H1 (cell line): ENCODE results near the gene TBX5. TPM values are rescaled to one million over a fixed set of nuclear protein-coding genes. Genes with fewer than 3 reads are reported as not detected.

Experiments
- HDAC6 ChIP-seq: IDR thresholded peaks from one replicate; pipeline ENCODE4 v1.7.1; 2012; ENCODE audit warnings: low read depth, mild to moderate bottlenecking, inconsistent platforms, low read length, moderate library complexity
- RNF2 ChIP-seq: fragments of 200-900, 300-1000 bp; sonication (generic); IDR thresholded peaks from 2 replicates; pipeline ENCODE4 v1.7.1; 2016; ENCODE audit warnings: borderline replicate concordance, low read depth, mild to moderate bottlenecking, antibody characterized with exemption, low read length; ENCODE audit not compliant: poor library complexity, severe bottlenecking; ENCODE audit errors: missing control alignments
- SIX5 ChIP-seq: IDR thresholded peaks from 2 replicates; pipeline ENCODE4 v1.6.1; 2011; ENCODE audit warnings: mild to moderate bottlenecking, low read depth, low read length
- SP2 ChIP-seq: IDR thresholded peaks from 2 replicates; pipeline ENCODE4 v1.6.1; 2012; ENCODE audit warnings: mild to moderate bottlenecking, low read length, inconsistent platforms
- ZNF274 ChIP-seq: IDR thresholded peaks from 2 replicates; pipeline ENCODE4 v1.7.0; 2012; ENCODE audit warnings: low read length, borderline replicate concordance; ENCODE audit errors: extremely low read depth
- polyA plus RNA-seq, 7 experiments: library from polyadenylated mRNA; depleted of rRNA in 3 of 7; stranded (reverse) in 5 of 7; unstranded in 2 of 7; fragments of >200 nt in 5 of 7; fragments of 200-250 nt in 2 of 7; gene quantifications; 1 replicate in 5 of 7; 2 replicates in 1 of 7; 4 replicates in 1 of 7; pipeline versions ENCODE4 v1.2.1 to v1.2.3, GENCODE V29; 2011 to 2013; ENCODE audit warnings: missing spikeins in 2 of 7, mixed read lengths in 2 of 7
- total RNA-seq: library from RNA; stranded (reverse); fragmentation: NEBNext Ultra II Directional; extraction: Animal tissue kit (Norgen Biotek cat#: 25700); gene quantifications from 2 replicates; pipeline ENCODE4 v1.2.1, GENCODE V29; 2021
- TF ChIP-seq, protein P1 (sequence below): IDR thresholded peaks from 2 replicates; pipeline ENCODE4 v1.6.1; 2011; ENCODE audit warnings: low read length, improper control_type of control experiment

TBX5 gene
- total and polyA plus RNA-seq, 2 of the 8 experiments (the other 6 are each of a cell fraction or from before 2014, with no cell fraction given), result 0.05 TPM; not detected in 1

DNA sequence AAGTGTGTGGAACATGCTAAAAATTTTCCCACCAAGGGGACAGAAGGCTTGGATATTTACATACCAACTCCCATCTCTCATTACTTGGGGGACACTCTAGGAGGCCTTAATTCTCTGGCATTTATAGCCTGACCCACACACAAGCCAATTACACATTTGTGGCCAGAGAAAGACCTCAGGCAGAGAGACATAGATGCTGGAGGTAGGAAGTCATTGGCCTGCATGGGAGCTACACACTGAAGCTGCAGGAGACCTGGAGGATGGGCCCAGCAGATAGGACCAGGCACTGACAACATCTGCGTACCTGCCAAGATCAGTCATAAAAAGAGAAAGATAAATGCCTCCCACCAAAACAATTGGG, 61.7 kb downstream of the TBX5 start (continued):
- TF ChIP-seq, protein P1, sequence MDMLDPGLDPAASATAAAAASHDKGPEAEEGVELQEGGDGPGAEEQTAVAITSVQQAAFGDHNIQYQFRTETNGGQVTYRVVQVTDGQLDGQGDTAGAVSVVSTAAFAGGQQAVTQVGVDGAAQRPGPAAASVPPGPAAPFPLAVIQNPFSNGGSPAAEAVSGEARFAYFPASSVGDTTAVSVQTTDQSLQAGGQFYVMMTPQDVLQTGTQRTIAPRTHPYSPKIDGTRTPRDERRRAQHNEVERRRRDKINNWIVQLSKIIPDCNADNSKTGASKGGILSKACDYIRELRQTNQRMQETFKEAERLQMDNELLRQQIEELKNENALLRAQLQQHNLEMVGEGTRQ, result no peak
- TF ChIP-seq RNF2 (no peak), ZNF274 (no peak), SP2 (no peak), SIX5 (no peak), HDAC6 (no peak)
